H1 (cell line): ENCODE data around the gene ABCA13. TPM values are rescaled to one million over a fixed set of nuclear protein-coding genes. Genes with fewer than 3 reads are reported as not detected.

Experiments used
- CBX8 ChIP-seq: fragments of 300-800, 300-1000 bp; sonication (generic); IDR thresholded peaks from 2 replicates; pipeline ENCODE4 v1.7.1; 2016; ENCODE audit warnings: low read depth, low read length, borderline replicate concordance
- GABPA ChIP-seq: IDR thresholded peaks from 2 replicates; pipeline ENCODE4 v1.6.1; 2011; ENCODE audit warnings: mild to moderate bottlenecking, low read length, moderate library complexity, borderline replicate concordance; ENCODE audit not compliant: insufficient read depth
- HDAC2 ChIP-seq, 2 experiments: fragments of 300-600 bp in 1 of 2; sonication (generic) in 1 of 2; IDR thresholded peaks; 2 replicates each; pipeline ENCODE4 v1.6.1; 2011 to 2012; ENCODE audit warnings: low read depth in 2 of 2, low read length in 2 of 2, mild to moderate bottlenecking in 2 of 2, moderate library complexity in 2 of 2, borderline replicate concordance in 1 of 2, inconsistent platforms in 1 of 2
- KDM4A ChIP-seq: IDR thresholded peaks from one replicate; pipeline ENCODE4 v1.7.1; 2012; ENCODE audit warnings: low read depth, mild to moderate bottlenecking, moderate library complexity, low read length, inconsistent platforms; ENCODE audit not compliant: severe bottlenecking
- NANOG ChIP-seq: IDR thresholded peaks from 2 replicates; pipeline ENCODE4 v1.6.1; 2011; ENCODE audit warnings: low read length, low read depth, mild to moderate bottlenecking, inconsistent platforms; ENCODE audit not compliant: insufficient read depth, poor library complexity, severe bottlenecking
- polyA plus RNA-seq, 7 experiments: library from polyadenylated mRNA; depleted of rRNA in 3 of 7; stranded (reverse) in 5 of 7; unstranded in 2 of 7; fragments of >200 nt in 5 of 7; fragments of 200-250 nt in 2 of 7; gene quantifications; 1 replicate in 5 of 7; 2 replicates in 1 of 7; 4 replicates in 1 of 7; pipeline versions ENCODE4 v1.2.1 to v1.2.3, GENCODE V29; 2011 to 2013; ENCODE audit warnings: missing spikeins in 2 of 7, mixed read lengths in 2 of 7
- total RNA-seq: library from RNA; stranded (reverse); fragmentation: NEBNext Ultra II Directional; extraction: Animal tissue kit (Norgen Biotek cat#: 25700); gene quantifications from 2 replicates; pipeline ENCODE4 v1.2.1, GENCODE V29; 2021
- TF ChIP-seq, protein P1 (sequence below): IDR thresholded peaks from 2 replicates; pipeline ENCODE4 v1.6.1; 2012; ENCODE audit warnings: inconsistent platforms

The ABCA13 gene
- total and polyA plus RNA-seq, 2 of the 8 experiments (the other 6 are each of a cell fraction or from before 2014, with no cell fraction given): 0.07 to 0.09 TPM

DNA sequence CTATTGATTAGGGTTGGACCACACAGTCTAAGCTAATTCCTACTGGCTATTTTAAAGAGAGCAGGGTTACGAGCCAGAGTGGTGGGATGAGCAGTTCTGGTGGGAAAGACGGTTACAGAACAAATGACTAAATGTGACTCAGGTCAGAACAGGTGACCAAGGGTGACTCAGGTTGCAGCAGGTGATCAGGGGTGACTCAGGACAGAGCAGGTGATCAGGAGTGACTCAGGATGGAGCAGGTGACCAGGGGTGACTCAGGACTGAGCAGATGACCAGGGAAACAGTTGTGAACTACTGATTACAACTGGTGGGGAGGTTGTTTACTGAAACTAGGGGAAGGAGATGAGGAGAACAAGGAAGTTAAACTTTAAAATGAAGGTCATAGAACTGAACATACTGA, 366.3 kb downstream of the ABCA13 start (continued):
- no peak for TF ChIP-seq NANOG
- TF ChIP-seq HDAC2 (IDR thresholded peaks at IDR 0.05; ENCODE audit: borderline replicate concordance in 1 of 2, low read depth in 2 of 2, low read length in 2 of 2): no peak
- TF ChIP-seq, protein P1, sequence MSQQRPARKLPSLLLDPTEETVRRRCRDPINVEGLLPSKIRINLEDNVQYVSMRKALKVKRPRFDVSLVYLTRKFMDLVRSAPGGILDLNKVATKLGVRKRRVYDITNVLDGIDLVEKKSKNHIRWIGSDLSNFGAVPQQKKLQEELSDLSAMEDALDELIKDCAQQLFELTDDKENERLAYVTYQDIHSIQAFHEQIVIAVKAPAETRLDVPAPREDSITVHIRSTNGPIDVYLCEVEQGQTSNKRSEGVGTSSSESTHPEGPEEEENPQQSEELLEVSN: no peak
- no peak for TF ChIP-seq CBX8
- TF ChIP-seq GABPA: no peak
- no peak for TF ChIP-seq KDM4A
- TF ChIP-seq, all 59 proteins: peak for 0
